ENCODE data around the gene ZXDC. TPM values are rescaled to one million over a fixed set of nuclear protein-coding genes. Genes with fewer than 3 reads are reported as not detected.

The ZXDC gene
- total RNA-seq, 4 donors from 2014 or later: 22.7 to 47.0 (median 27.9) TPM

DNA sequence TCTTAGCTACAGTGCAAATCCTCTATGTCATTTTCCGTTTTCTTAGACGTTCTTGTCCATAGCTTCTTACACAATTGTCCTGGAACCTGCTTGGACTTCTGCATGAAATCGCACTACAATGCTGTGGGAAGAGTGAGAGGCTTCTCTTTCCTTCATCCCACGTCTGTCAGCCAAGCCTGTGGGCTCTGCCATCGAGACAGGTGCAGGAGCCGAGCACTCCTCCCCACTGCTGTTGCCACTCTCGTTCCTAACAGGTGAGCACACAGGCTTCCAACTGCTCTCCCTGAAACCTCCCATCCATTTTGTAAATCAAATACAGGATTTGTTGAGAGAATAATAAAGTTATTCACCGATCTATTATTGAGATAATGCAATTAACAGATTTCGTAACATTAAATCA lies 23.5 kb downstream of the ZXDC start:
- ATAC-seq (ENCODE audit: low FRiP score) (no peak), DNase-seq (ENCODE audit: low spot score) (no peak)
- TF ChIP-seq, protein P1, sequence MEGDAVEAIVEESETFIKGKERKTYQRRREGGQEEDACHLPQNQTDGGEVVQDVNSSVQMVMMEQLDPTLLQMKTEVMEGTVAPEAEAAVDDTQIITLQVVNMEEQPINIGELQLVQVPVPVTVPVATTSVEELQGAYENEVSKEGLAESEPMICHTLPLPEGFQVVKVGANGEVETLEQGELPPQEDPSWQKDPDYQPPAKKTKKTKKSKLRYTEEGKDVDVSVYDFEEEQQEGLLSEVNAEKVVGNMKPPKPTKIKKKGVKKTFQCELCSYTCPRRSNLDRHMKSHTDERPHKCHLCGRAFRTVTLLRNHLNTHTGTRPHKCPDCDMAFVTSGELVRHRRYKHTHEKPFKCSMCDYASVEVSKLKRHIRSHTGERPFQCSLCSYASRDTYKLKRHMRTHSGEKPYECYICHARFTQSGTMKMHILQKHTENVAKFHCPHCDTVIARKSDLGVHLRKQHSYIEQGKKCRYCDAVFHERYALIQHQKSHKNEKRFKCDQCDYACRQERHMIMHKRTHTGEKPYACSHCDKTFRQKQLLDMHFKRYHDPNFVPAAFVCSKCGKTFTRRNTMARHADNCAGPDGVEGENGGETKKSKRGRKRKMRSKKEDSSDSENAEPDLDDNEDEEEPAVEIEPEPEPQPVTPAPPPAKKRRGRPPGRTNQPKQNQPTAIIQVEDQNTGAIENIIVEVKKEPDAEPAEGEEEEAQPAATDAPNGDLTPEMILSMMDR (IDR thresholded peaks at IDR 0.05): no peak

DNA sequence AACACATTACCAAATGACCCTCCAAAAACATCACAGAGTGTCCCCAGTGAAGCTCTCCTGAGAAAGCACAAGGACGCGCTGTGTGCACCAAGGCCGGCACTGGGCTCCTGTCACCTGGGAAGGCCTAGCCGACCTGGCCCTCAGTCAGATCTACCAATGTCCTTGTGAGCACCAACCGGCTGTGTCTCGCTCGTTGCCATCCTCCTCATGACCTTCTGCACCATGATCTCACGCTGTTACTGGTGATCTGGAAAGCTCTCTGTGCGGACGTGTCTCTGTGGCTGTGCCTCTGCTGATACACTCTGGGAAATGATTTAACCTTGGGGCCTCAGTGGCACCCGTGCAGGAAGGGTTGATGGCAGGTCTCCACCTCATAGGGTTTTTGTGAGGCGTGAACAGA lies 24.2 kb downstream of the ZXDC start:
- no peak for DNase-seq (ENCODE audit: low spot score)

DNA sequence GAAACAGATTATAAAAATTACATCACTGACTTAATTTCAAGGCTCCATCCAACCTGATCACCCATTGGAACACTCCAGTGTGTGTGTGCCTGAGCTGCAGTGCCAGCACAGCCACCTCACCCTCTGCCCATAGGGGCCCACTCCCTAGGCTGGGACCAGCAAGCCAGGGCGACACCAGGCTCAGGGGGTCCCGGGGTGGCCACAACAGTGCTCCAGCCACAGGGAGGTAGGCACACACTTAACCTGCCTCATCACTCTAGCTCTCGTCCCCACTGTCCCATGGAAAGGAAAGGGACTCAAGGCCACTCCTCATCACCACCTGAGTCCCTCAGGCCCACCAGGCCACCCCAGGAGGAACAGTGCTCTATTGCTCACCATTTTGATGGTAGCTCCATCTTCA lies 24.9 kb downstream of the ZXDC start:
- TF ChIP-seq, protein P1 (IDR thresholded peaks at IDR 0.05): no peak
- DNase-seq (ENCODE audit: low spot score) (no peak), ATAC-seq (ENCODE audit: low FRiP score) (no peak)

More for the DNA sequence above, 24.2 kb downstream of the ZXDC start:
- no peak for ATAC-seq (ENCODE audit: low FRiP score)
- TF ChIP-seq, protein P1 (IDR thresholded peaks at IDR 0.05): no peak

DNA sequence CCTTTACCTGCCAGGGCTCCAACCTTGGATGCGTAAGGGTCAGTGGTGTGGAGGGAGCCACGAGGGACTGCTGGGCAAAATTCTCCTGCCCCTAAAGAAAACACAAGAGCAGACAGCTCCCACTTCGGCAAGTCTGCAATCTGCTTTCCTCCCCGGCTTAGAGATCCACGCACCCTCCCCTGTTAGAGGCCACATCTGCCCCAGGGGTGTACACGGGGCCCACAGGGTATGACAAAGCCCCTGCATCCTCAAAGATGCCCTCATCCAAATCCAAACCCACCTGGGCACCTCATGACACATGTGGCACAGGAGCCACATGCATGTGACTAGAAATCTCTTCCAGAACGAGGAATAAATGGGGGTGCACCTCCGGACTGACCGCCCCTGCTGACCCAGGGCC lies 25.5 kb downstream of the ZXDC start:
- TF ChIP-seq, protein P1 (IDR thresholded peaks at IDR 0.05): no peak
- no peak for ATAC-seq (ENCODE audit: low FRiP score)
- no peak for DNase-seq (ENCODE audit: low spot score)

DNA sequence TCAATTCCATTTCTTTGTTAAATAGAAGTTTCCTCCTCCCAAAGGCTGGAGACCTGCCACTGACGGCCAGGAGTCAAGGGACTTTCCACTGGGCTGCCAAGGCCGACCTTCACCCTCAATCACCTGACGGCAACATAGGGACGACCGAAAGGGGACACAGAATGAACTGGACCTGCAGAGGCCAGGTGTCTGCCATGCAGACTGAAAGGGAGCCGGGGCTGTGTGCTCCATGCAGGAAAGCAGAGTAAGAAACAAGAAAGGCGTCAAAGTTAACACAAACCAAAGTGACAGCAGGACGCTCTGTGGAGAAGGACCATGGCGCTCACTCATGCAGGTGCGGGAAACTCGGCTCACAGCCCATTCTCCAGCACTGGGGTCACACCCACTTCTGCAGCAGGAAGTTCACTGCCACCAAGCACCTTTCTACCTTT lies 26.1 kb downstream of the ZXDC start:
- ATAC-seq (ENCODE audit: low FRiP score) (no peak), DNase-seq (ENCODE audit: low spot score) (no peak)
- TF ChIP-seq, protein P1 (IDR thresholded peaks at IDR 0.05): no peak

DNA sequence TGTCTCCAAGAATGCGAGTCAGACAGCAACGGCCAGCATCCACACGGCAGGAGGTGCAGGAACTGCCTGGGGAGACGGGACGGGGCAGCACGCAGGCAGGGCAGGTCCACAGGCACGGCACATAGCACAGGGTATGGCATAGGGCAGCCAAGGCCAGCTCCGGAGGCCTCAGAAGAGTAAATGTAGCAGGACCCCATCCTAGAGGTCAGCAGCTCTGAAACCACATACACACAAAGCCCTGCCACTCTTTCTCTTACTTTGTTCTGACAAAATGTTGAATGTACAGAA lies 26.9 kb downstream of the ZXDC start:
- ATAC-seq (ENCODE audit: low FRiP score) (no peak), DNase-seq (ENCODE audit: low spot score) (no peak)
- TF ChIP-seq, protein P1 (IDR thresholded peaks at IDR 0.05): no peak

DNA sequence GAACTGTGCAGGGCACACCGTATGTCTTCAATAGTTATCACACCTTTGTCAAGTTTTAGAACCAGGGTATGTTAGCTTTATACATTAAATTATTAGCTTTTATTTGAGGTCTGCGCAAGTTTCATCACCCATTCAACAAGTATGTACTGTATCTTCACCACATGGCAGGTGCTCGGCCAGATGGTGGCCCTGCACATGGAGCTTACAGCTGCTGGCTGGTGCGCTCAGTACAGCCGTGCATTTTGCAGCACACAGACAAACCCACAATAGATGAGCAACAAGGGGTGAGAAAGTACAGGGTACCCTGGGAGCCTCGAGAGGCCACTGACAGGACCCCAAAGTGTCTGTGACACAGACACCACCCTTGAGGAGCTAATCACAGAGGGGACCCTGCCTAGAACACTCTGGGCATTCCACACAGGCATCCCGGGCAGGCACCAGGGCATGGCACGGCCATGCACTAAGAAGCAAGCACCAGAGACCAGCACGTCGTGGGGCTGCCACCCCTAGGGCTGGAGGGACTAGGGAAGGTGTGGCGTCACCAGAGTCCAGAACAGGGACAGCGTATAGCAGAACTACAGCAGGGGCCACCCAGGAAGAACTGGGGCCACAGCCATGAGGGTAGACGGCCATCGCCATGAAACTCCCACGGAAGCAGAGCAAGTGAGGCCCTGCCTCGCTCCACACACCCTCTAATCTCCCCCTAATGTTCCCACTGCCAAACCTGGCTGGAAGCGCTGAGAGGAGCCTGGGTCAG lies 27.4 kb downstream of the ZXDC start:
- ATAC-seq (ENCODE audit: low FRiP score) (no peak), DNase-seq (ENCODE audit: low spot score) (no peak)
- TF ChIP-seq, protein P1 (IDR thresholded peaks at IDR 0.05): no peak

Data from omental fat pad (tissue), 4 donors.